DND-41 (cell line): ENCODE data around the gene NGRN.
"Not testable (repeated sequence)": the region's sequence is repeated elsewhere in the genome, so short reads cannot be mapped to it uniquely, and the experiment has no call there.

Source experiments
- CTCF ChIP-seq: IDR thresholded peaks from 2 replicates; pipeline ENCODE4 v1.5.1; 2012; ENCODE audit warnings: borderline replicate concordance, low read length, moderate library complexity, mild to moderate bottlenecking; ENCODE audit not compliant: poor library complexity, severe bottlenecking; ENCODE audit errors: extremely low read depth
- EZH2 ChIP-seq: IDR thresholded peaks from 3 replicates; pipeline ENCODE4 v1.6.1; 2012; ENCODE audit warnings: borderline replicate concordance, low read depth, mild to moderate bottlenecking, moderate library complexity, low read length, inconsistent platforms; ENCODE audit not compliant: severe bottlenecking

- TF ChIP-seq CTCF, EZH2: not testable (repeated sequence)
These were observed 15.3 kb downstream of the NGRN start for GRCh38 chr15:90280743-90281142.
